GM18907 (cell line): Measurements from ENCODE around the gene SERPINA5.

ENCODE experiments used
- ATAC-seq: cut with Tn5 transposase; IDR thresholded peaks from one replicate; pipeline ENCODE4 v1.9.1; 2021; ENCODE audit warnings: mild to moderate bottlenecking, moderate library complexity; ENCODE audit not compliant: unreplicated experiment

The SERPINA5 gene

DNA sequence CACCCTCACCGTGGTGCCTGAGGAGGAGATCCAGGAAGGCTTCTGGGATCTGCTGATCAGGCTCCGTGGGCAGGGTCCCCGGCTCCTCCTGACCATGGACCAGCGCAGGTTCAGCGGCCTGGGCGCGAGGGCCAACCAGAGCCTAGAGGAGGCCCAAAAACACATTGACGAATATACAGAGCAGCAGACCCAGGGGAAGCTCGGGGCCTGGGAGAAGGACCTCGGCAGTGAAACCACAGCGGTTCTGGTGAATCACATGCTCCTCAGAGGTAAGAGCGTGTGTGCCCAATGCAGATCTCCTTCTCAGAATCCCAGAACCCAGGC lies 60.4 kb downstream of the SERPINA5 start:
- ATAC-seq = no peak
